HG03354 (cell line): Measurements from ENCODE around the gene SPATA19.

Experiments used
- ATAC-seq: cut with Tn5 transposase; IDR thresholded peaks from one replicate; pipeline ENCODE4 v1.9.1; 2021; ENCODE audit warnings: mild to moderate bottlenecking; ENCODE audit not compliant: unreplicated experiment, poor library complexity, severe bottlenecking

The SPATA19 gene

GRCh38 chr11:133793271-133794035 is 51.9 kb downstream of the SPATA19 start:
- ATAC-seq, result no peak

GRCh38 chr11:133790995-133791394 is 54.3 kb downstream of the SPATA19 start:
- no peak for ATAC-seq
